Measurements from ENCODE around the gene MPV17L.
"Not testable (repeated sequence)": the region's sequence is repeated elsewhere in the genome, so short reads cannot be mapped to it uniquely, and the experiment has no call there.

MPV17L gene

GRCh38 chr16:15398618-15399316, 3.2 kb downstream of the MPV17L start:
- ATAC-seq: no peak
- TF ChIP-seq BACH2 (CRISPR knock-in tag; IDR thresholded peaks at IDR 0.05; ENCODE audit: borderline replicate concordance): no peak
- TF ChIP-seq GLIS3 (CRISPR knock-in tag; IDR thresholded peaks at IDR 0.05): no peak

GRCh38 chr16:15399317-15399716, 3.8 kb downstream of the MPV17L start:
- TF ChIP-seq TOX (CRISPR knock-in tag; IDR thresholded peaks at IDR 0.05; ENCODE audit: borderline replicate concordance) (no peak), CSDC2 (CRISPR knock-in tag; IDR thresholded peaks at IDR 0.05) (no peak), CSRNP3 (CRISPR knock-in tag; IDR thresholded peaks at IDR 0.05) (no peak), RARB (CRISPR knock-in tag; IDR thresholded peaks at IDR 0.05) (no peak), GLIS3 (CRISPR knock-in tag; IDR thresholded peaks at IDR 0.05) (no peak), ZNF565 (CRISPR knock-in tag; conservative IDR thresholded peaks at IDR 0.05; ENCODE audit: low read depth) (no peak), CREB5 (CRISPR knock-in tag; IDR thresholded peaks at IDR 0.05; ENCODE audit: low read depth) (no peak), OSR1 (CRISPR knock-in tag; IDR thresholded peaks at IDR 0.05) (no peak), ISL1 (CRISPR knock-in tag; IDR thresholded peaks at IDR 0.05) (no peak), ARNTL (CRISPR knock-in tag; IDR thresholded peaks at IDR 0.05; ENCODE audit: borderline replicate concordance, low read depth) (no peak), ZNF70 (CRISPR knock-in tag; IDR thresholded peaks at IDR 0.05) (no peak), ZNF8 (CRISPR knock-in tag; IDR thresholded peaks at IDR 0.05) (no peak), PATZ1 (CRISPR knock-in tag; IDR thresholded peaks at IDR 0.05; ENCODE audit: borderline replicate concordance) (no peak), SNAI2 (CRISPR knock-in tag; IDR thresholded peaks at IDR 0.05) (no peak), ZC3H10 (CRISPR knock-in tag; IDR thresholded peaks at IDR 0.05) (no peak), ZFP3 (CRISPR knock-in tag; IDR thresholded peaks at IDR 0.05) (no peak)
- TF ChIP-seq, protein P1, sequence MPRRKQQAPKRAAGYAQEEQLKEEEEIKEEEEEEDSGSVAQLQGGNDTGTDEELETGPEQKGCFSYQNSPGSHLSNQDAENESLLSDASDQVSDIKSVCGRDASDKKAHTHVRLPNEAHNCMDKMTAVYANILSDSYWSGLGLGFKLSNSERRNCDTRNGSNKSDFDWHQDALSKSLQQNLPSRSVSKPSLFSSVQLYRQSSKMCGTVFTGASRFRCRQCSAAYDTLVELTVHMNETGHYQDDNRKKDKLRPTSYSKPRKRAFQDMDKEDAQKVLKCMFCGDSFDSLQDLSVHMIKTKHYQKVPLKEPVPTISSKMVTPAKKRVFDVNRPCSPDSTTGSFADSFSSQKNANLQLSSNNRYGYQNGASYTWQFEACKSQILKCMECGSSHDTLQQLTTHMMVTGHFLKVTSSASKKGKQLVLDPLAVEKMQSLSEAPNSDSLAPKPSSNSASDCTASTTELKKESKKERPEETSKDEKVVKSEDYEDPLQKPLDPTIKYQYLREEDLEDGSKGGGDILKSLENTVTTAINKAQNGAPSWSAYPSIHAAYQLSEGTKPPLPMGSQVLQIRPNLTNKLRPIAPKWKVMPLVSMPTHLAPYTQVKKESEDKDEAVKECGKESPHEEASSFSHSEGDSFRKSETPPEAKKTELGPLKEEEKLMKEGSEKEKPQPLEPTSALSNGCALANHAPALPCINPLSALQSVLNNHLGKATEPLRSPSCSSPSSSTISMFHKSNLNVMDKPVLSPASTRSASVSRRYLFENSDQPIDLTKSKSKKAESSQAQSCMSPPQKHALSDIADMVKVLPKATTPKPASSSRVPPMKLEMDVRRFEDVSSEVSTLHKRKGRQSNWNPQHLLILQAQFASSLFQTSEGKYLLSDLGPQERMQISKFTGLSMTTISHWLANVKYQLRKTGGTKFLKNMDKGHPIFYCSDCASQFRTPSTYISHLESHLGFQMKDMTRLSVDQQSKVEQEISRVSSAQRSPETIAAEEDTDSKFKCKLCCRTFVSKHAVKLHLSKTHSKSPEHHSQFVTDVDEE (CRISPR knock-in tag; IDR thresholded peaks at IDR 0.05): no peak
- TF ChIP-seq, protein P2, sequence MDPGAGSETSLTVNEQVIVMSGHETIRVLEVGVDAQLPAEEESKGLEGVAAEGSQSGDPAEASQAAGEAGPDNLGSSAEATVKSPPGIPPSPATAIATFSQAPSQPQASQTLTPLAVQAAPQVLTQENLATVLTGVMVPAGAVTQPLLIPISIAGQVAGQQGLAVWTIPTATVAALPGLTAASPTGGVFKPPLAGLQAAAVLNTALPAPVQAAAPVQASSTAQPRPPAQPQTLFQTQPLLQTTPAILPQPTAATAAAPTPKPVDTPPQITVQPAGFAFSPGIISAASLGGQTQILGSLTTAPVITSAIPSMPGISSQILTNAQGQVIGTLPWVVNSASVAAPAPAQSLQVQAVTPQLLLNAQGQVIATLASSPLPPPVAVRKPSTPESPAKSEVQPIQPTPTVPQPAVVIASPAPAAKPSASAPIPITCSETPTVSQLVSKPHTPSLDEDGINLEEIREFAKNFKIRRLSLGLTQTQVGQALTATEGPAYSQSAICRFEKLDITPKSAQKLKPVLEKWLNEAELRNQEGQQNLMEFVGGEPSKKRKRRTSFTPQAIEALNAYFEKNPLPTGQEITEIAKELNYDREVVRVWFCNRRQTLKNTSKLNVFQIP (CRISPR knock-in tag; IDR thresholded peaks at IDR 0.05; ENCODE audit: borderline replicate concordance, low read depth): no peak
- no peak for ATAC-seq

- not testable (repeated sequence) for ATAC-seq
Measured at GRCh38 chr16:15400314-15400713, 4.8 kb downstream of the MPV17L start.

- TF ChIP-seq ZC3H10 (CRISPR knock-in tag; IDR thresholded peaks at IDR 0.05) (no peak), ZNF70 (CRISPR knock-in tag; IDR thresholded peaks at IDR 0.05) (no peak)
- no peak for ATAC-seq
Measured at GRCh38 chr16:15401972-15402371, 6.4 kb downstream of the MPV17L start.

Measured in SK-N-SH treated with all-trans-retinoic acid at 6 μM for 48 hours (cell line).